ENCODE results near the gene PTPRD.

PTPRD gene

GRCh38 chr9:9917400-9917799 is 695.4 kb downstream of the PTPRD start:
- no peaks in the 10 kb centered on the region for H3K9me2 ChIP-seq (replicated peaks; ENCODE audit: control insufficient read depth, low read length)
- TF ChIP-seq EZH2phosphoT487 (IDR thresholded peaks at IDR 0.05; ENCODE audit: borderline replicate concordance, low read length) = no peak
- H3K27me3 ChIP-seq (ENCODE audit: control insufficient read depth, low read length) = no peaks in the 10 kb centered on the region
- H3F3A ChIP-seq (ENCODE audit: control insufficient read depth, insufficient read depth) = 0 out of 2 replicates have a peak, but pooled peaks cover 2% of the 10 kb centered on the region
- no peaks in the 10 kb centered on the region for H4K20me1 ChIP-seq (ENCODE audit: control insufficient read depth, insufficient read depth, low read depth, low read length)
- H3K4me3 ChIP-seq (ENCODE audit: low read length) = no peak overlapping the region
- H3K4me1 ChIP-seq (ENCODE audit: control insufficient read depth, low read length) = peaks cover under 1% of the 10 kb centered on the region
- no peak overlapping the region for H3K27ac ChIP-seq (ENCODE audit: low read depth, low read length)
- H3K36me3 ChIP-seq (ENCODE audit: control insufficient read depth, low read length) = no peaks in the 10 kb centered on the region
- H3K4me2 ChIP-seq (ENCODE audit: low read length) = no peak overlapping the region
- peaks cover 10% of the 10 kb centered on the region; the same call in 1 of the 2 replicates for H3K9me3 ChIP-seq (ENCODE audit: control insufficient read depth, insufficient read depth, low read length)
- H3K79me2 ChIP-seq (ENCODE audit: control insufficient read depth, low read length) = no peaks in the 10 kb centered on the region

GRCh38 chr9:9914174-9914573 is 698.6 kb downstream of the PTPRD start:
- Histone ChIP-seq H3K9me2 (replicated peaks; ENCODE audit: control insufficient read depth, low read length) (no peaks in the 10 kb centered on the region), H3K36me3 (ENCODE audit: control insufficient read depth, low read length) (no peaks in the 10 kb centered on the region), H3K27me3 (ENCODE audit: control insufficient read depth, low read length) (no peaks in the 10 kb centered on the region), H3K4me2 (ENCODE audit: low read length) (no peak overlapping the region), H3K4me1 (ENCODE audit: control insufficient read depth, low read length) (peaks cover 5% of the 10 kb centered on the region), H4K20me1 (ENCODE audit: control insufficient read depth, insufficient read depth, low read depth, low read length) (no peaks in the 10 kb centered on the region), H3K9me3 (ENCODE audit: control insufficient read depth, insufficient read depth, low read length) (peaks cover 10% of the 10 kb centered on the region; the same call in 1 of the 2 replicates), H3K4me3 (ENCODE audit: low read length) (no peak overlapping the region), H3K79me2 (ENCODE audit: control insufficient read depth, low read length) (no peaks in the 10 kb centered on the region), H3K27ac (ENCODE audit: low read depth, low read length) (no peak overlapping the region), H3F3A (ENCODE audit: control insufficient read depth, insufficient read depth) (0 out of 2 replicates have a peak, but pooled peaks cover 2% of the 10 kb centered on the region)
- peak; percentile 10 for TF ChIP-seq CTCF (IDR thresholded peaks at IDR 0.05; ENCODE audit: low read depth, low read length, poor library complexity, severe bottlenecking)
- TF ChIP-seq EZH2phosphoT487 (IDR thresholded peaks at IDR 0.05; ENCODE audit: borderline replicate concordance, low read length) = no peak

- Histone ChIP-seq H4K20me1 (ENCODE audit: control insufficient read depth, insufficient read depth, low read depth, low read length) (no peaks in the 10 kb centered on the region), H3K9me2 (replicated peaks; ENCODE audit: control insufficient read depth, low read length) (no peaks in the 10 kb centered on the region), H3K79me2 (ENCODE audit: control insufficient read depth, low read length) (no peaks in the 10 kb centered on the region), H3K27ac (ENCODE audit: low read depth, low read length) (no peak overlapping the region), H3F3A (ENCODE audit: control insufficient read depth, insufficient read depth) (0 out of 2 replicates have a peak, but pooled peaks cover 2% of the 10 kb centered on the region), H3K4me2 (ENCODE audit: low read length) (no peak overlapping the region), H3K4me3 (ENCODE audit: low read length) (no peak overlapping the region), H3K4me1 (ENCODE audit: control insufficient read depth, low read length) (peaks cover 5% of the 10 kb centered on the region), H3K27me3 (ENCODE audit: control insufficient read depth, low read length) (no peaks in the 10 kb centered on the region), H3K9me3 (ENCODE audit: control insufficient read depth, insufficient read depth, low read length) (peaks cover 10% of the 10 kb centered on the region; the same call in 1 of the 2 replicates), H3K36me3 (ENCODE audit: control insufficient read depth, low read length) (no peaks in the 10 kb centered on the region)
- no peak for TF ChIP-seq EZH2phosphoT487 (IDR thresholded peaks at IDR 0.05; ENCODE audit: borderline replicate concordance, low read length)
- TF ChIP-seq CTCF (IDR thresholded peaks at IDR 0.05; ENCODE audit: low read depth, low read length, poor library complexity, severe bottlenecking) = no peak
Measured at GRCh38 chr9:9913276-9913832, 699.4 kb downstream of the PTPRD start.

- Histone ChIP-seq H3K27ac (ENCODE audit: low read depth, low read length) (no peak overlapping the region), H3K4me1 (ENCODE audit: control insufficient read depth, low read length) (peaks cover 5% of the 10 kb centered on the region), H3F3A (ENCODE audit: control insufficient read depth, insufficient read depth) (no peaks in the 10 kb centered on the region), H3K4me2 (ENCODE audit: low read length) (0 out of 2 replicates have a peak overlapping the region, but pooled peaks have one; percentile 2), H3K9me3 (ENCODE audit: control insufficient read depth, insufficient read depth, low read length) (peaks cover 10% of the 10 kb centered on the region; the same call in 1 of the 2 replicates), H3K27me3 (ENCODE audit: control insufficient read depth, low read length) (no peaks in the 10 kb centered on the region), H4K20me1 (ENCODE audit: control insufficient read depth, insufficient read depth, low read depth, low read length) (no peaks in the 10 kb centered on the region), H3K9me2 (replicated peaks; ENCODE audit: control insufficient read depth, low read length) (no peaks in the 10 kb centered on the region), H3K4me3 (ENCODE audit: low read length) (no peak overlapping the region), H3K79me2 (ENCODE audit: control insufficient read depth, low read length) (no peaks in the 10 kb centered on the region), H3K36me3 (ENCODE audit: control insufficient read depth, low read length) (no peaks in the 10 kb centered on the region)
- no peak for TF ChIP-seq EZH2phosphoT487 (IDR thresholded peaks at IDR 0.05; ENCODE audit: borderline replicate concordance, low read length)
- peak; percentile 74 for TF ChIP-seq CTCF (IDR thresholded peaks at IDR 0.05; ENCODE audit: low read depth, low read length, poor library complexity, severe bottlenecking)
Measured at GRCh38 chr9:9912459-9912858, 700.3 kb downstream of the PTPRD start.

All from DOHH2 (cell line).